ENCODE data around the gene PTPDC1. TPM values are rescaled to one million over a fixed set of nuclear protein-coding genes. Genes with fewer than 3 reads are reported as not detected.

The PTPDC1 gene
- total and polyA plus RNA-seq, 9 of the 15 experiments (the other 6 are each of a cell fraction or from before 2014, with no cell fraction given) = 1.1 to 8.1 (median 5.7) TPM

GRCh38 chr9:94068257-94068656 is 16.0 kb upstream of the PTPDC1 start (continued):
- TF ChIP-seq CEBPG (CRISPR knock-in tag; IDR thresholded peaks at IDR 0.05) (no peak), CEBPG (tag; conservative IDR thresholded peaks at IDR 0.05 in 1 of 2, IDR thresholded peaks at IDR 0.05 in 1 of 2) (no peak), NFATC3 (IDR thresholded peaks at IDR 0.05) (no peak), ETV5 (CRISPR knock-in tag; IDR thresholded peaks at IDR 0.05; ENCODE audit: low read depth) (no peak), BCLAF1 (IDR thresholded peaks at IDR 0.05; ENCODE audit: borderline replicate concordance in 1 of 2, control insufficient read depth in 1 of 2, low read depth in 2 of 2, low read length in 1 of 2) (no peak), RBBP5 (IDR thresholded peaks at IDR 0.05; ENCODE audit: borderline replicate concordance, insufficient read depth, low read length, poor library complexity, severe bottlenecking) (no peak), ZZZ3 (IDR thresholded peaks at IDR 0.05) (no peak), TCFL5 (CRISPR knock-in tag; conservative IDR thresholded peaks at IDR 0.05) (no peak), PHB (CRISPR knock-in tag; IDR thresholded peaks at IDR 0.05) (no peak), ARID1B (IDR thresholded peaks at IDR 0.05) (peak; percentile 95), CHD7 (IDR thresholded peaks at IDR 0.05; ENCODE audit: low read depth, low read length) (no peak), HLTF (IDR thresholded peaks at IDR 0.05) (no peak), ZSCAN29 (IDR thresholded peaks at IDR 0.05) (no peak), HES1 (IDR thresholded peaks at IDR 0.05; ENCODE audit: low read depth) (peak; percentile 61)

Measured in K562 (cell line).